ENCODE results near the gene ROCK1.

Gene ROCK1

GRCh38 chr18:21101172-21101571, 10.4 kb downstream of the ROCK1 start:
- no peak for DNase-seq

- DNase-seq, result no peak
These were observed 10.9 kb downstream of the ROCK1 start for GRCh38 chr18:21100678-21101077.

- DNase-seq, result no peak
These were observed 11.5 kb downstream of the ROCK1 start for GRCh38 chr18:21100146-21100545.

GRCh38 chr18:21099442-21099841, 12.2 kb downstream of the ROCK1 start:
- DNase-seq, result no peak

GRCh38 chr18:21096760-21097159, 14.9 kb downstream of the ROCK1 start:
- DNase-seq, result no peak

GRCh38 chr18:21093133-21093532, 18.5 kb downstream of the ROCK1 start:
- DNase-seq, result no peak

GRCh38 chr18:21090680-21091079, 20.9 kb downstream of the ROCK1 start:
- no peak for DNase-seq

- no peak for DNase-seq
These were observed 25.9 kb downstream of the ROCK1 start for GRCh38 chr18:21085579-21086166.

GRCh38 chr18:21084511-21085078, 27.0 kb downstream of the ROCK1 start:
- no peak for DNase-seq

GRCh38 chr18:21083017-21083416, 28.6 kb downstream of the ROCK1 start:
- no peak for DNase-seq

- DNase-seq, result no peak
These were observed 30.2 kb downstream of the ROCK1 start for GRCh38 chr18:21081426-21081825.

GRCh38 chr18:21080576-21080975, 31.0 kb downstream of the ROCK1 start:
- no peak for DNase-seq

- no peak for DNase-seq
These were observed 37.0 kb downstream of the ROCK1 start for GRCh38 chr18:21074336-21075323.

- no peak for DNase-seq
These were observed 38.4 kb downstream of the ROCK1 start for GRCh38 chr18:21073180-21073579.

GRCh38 chr18:21071071-21071470, 40.5 kb downstream of the ROCK1 start:
- DNase-seq, result no peak

- DNase-seq, result no peak
These were observed 42.1 kb downstream of the ROCK1 start for GRCh38 chr18:21069468-21069867.

- no peak for DNase-seq
These were observed 47.3 kb downstream of the ROCK1 start for GRCh38 chr18:21064347-21064746.

- DNase-seq, result no peak
These were observed 48.6 kb downstream of the ROCK1 start for GRCh38 chr18:21063011-21063410.

- DNase-seq, result no peak
These were observed 54.5 kb downstream of the ROCK1 start for GRCh38 chr18:21057112-21057511.

GRCh38 chr18:21056545-21056944, 55.1 kb downstream of the ROCK1 start:
- no peak for DNase-seq

- DNase-seq, result no peak
These were observed 57.3 kb downstream of the ROCK1 start for GRCh38 chr18:21054252-21054821.

- DNase-seq, result no peak
These were observed 58.5 kb downstream of the ROCK1 start for GRCh38 chr18:21053127-21053526.

- DNase-seq, result no peak
These were observed 59.2 kb downstream of the ROCK1 start for GRCh38 chr18:21052385-21052784.

- no peak for DNase-seq
These were observed 60.0 kb downstream of the ROCK1 start for GRCh38 chr18:21051620-21052019.
